ENCODE results near the gene ZMYM3.
A peak's percentile ranks its signal among the peaks of the same experiment; 100 is the strongest.
"Not testable (repeated sequence)": the region's sequence is repeated elsewhere in the genome, so short reads cannot be mapped to it uniquely, and the experiment has no call there.

The ZMYM3 gene

GRCh38 chrX:71254092-71254963, at the start of gene ZMYM3:
Gene ZMYM3, minus strand, starts transcription at chrX:71254140. Its CDS starts 885 bp downstream, at chrX:71253255.
- peak; percentile 75 for DNase-seq

GRCh38 chrX:71302461-71303213, 48.7 kb upstream of the ZMYM3 start:
- peak; percentile 54 for DNase-seq

- peak; percentile 67 for DNase-seq
These were observed 47.4 kb upstream of the ZMYM3 start, which contains the start of gene ITGB1BP2 for GRCh38 chrX:71301195-71301924. Gene ITGB1BP2, plus strand, starts transcription at chrX:71301750. Its CDS starts 57 bp downstream, at chrX:71301807.

GRCh38 chrX:71300495-71300894, 46.6 kb upstream of the ZMYM3 start:
- not testable (repeated sequence) for DNase-seq

GRCh38 chrX:71300064-71300463, 46.1 kb upstream of the ZMYM3 start:
- DNase-seq = not testable (repeated sequence)

- DNase-seq = no peak
These were observed 44.2 kb upstream of the ZMYM3 start for GRCh38 chrX:71298119-71298518.

- DNase-seq = no peak
These were observed 42.9 kb upstream of the ZMYM3 start for GRCh38 chrX:71296806-71297205.

- DNase-seq = no peak
These were observed 38.9 kb upstream of the ZMYM3 start for GRCh38 chrX:71292669-71293365.

- no peak for DNase-seq
These were observed 37.4 kb upstream of the ZMYM3 start for GRCh38 chrX:71291381-71291780.

GRCh38 chrX:71285929-71286328, 32.0 kb upstream of the ZMYM3 start:
- DNase-seq = no peak

- DNase-seq = peak; percentile 98
These were observed 29.6 kb upstream of the ZMYM3 start, which contains the start of gene NONO for GRCh38 chrX:71283403-71284143. Gene NONO, plus strand, starts transcription at chrX:71283635. Its CDS starts 7,003 bp downstream, at chrX:71290638.

- no peak for DNase-seq
These were observed 28.8 kb upstream of the ZMYM3 start for GRCh38 chrX:71282514-71283402.

GRCh38 chrX:71281300-71281699, 27.4 kb upstream of the ZMYM3 start:
- not testable (repeated sequence) for DNase-seq

- not testable (repeated sequence) for DNase-seq
These were observed 18.4 kb upstream of the ZMYM3 start for GRCh38 chrX:71272313-71272712.

GRCh38 chrX:71269801-71270395, 16.0 kb upstream of the ZMYM3 start:
- no peak for DNase-seq

GRCh38 chrX:71268624-71269023, 14.7 kb upstream of the ZMYM3 start:
- DNase-seq = not testable (repeated sequence)

- no peak for DNase-seq
These were observed 2.9 kb upstream of the ZMYM3 start for GRCh38 chrX:71256856-71257255.

GRCh38 chrX:71256051-71256450, 2.1 kb upstream of the ZMYM3 start:
- DNase-seq = no peak

GRCh38 chrX:71253253-71254091, 468 bp downstream of the ZMYM3 start:
- DNase-seq = peak; percentile 19

Data from MV-4-11 (cell line).